Effector CD4-positive, alpha-beta T cell (primary cell): Measurements from ENCODE around the gene MEI1.

Experiments
- DNase-seq: peaks from one replicate; pipeline ENCODE4 v3.0.0-alpha.2; 2020

Gene MEI1

DNA sequence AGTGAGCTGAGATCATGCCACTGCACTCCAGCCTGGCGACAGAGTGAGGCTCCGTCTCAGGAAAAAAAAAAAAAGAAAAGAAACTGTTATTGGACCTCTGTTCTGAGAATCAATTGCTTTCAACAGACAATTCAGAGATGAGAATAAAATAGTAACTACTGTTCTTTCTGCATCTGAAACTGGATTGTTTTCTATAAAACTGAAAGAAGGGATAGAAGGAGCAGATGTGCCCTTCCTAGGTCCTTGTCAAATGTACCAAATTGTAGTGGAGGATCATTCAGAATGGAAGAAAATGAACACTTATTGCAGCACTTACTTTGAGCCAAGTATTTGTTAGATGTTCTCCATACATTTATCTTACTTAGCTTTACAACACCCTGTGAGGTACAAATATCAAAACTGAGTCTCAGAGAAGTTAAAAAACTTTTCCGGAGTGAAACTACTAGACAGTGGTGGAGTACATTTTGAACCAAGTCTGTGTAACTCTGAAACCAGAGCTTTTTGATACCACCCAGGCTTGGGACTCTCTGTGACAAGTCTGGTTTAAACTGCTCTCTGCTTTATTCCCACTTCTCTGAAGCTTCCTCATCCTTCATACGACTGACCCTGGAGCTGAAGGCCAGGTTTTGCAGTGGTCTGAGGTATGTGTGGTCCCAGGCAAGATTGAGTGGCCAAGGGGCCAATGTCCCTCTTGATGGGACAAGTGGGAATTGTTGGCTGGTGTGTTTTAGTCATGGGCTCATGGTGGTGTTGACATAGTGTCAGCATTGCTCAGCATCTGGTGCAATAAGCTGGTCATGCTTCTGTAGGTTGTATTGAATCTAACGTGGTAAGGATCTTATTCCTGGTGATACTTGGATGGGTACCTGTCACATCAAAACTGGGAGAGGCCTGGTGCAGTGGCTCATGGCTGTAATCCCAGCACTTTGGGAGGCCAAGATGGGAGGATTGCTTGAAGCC is 53.0 kb downstream of the MEI1 start:
- no peak for DNase-seq

DNA sequence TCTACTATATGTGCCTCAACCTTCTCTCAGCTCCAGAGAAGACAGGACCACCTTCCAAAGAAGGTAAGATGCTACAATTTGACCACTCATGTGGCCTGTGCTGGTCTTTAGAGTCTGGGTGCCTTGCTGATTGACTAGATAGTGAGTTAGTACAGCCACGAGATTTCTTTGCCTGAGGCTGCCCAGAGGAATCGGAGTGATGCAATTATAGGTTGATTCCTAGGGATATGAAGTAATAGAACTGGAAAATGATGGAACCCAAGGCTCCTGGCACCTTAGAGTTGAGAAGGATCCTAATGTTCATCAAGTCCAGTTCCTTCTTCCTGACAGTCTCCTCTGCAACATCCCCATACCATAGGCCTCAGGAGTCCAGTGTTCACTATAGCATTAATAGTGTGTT is 54.7 kb downstream of the MEI1 start:
- DNase-seq, result no peak

DNA sequence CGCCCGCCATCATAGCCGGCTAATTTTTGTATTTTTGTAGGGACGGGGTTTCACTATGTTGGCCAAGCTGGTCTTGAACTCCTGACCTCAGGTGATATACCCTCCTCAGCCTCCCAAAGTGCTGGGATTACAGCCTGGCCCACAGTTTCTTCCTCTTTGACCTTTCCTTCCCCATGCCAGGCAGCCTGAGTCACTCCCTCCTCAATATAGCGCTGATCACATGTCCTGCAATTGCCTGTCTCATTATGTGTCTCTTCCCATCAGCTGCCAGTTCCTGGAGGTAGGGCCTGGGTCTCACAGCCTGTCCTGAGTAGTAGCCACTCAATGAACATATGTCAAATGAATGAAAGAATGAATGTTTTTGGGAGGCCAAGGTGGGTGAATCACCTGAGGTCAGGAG is 58.2 kb downstream of the MEI1 start:
- DNase-seq, result no peak

DNA sequence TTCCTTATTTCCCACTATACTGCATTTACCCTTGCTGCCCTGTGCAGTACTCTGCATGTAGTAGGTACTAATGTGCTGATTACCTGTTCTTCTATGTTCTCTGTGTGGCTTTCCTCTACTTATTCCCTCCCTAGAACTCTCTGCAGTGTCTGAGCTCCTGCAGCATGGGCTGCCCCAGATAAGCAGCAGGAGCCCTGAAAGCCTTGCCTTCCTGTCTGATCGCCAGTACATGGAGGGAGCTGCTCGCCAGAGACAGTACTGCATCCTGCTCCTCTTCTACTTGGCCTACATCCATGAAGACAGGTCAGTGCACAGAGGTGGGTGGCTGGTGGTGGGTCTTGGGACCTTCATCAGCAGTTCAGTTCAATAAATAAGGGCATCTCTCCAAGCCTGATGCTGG is 58.9 kb downstream of the MEI1 start:
- DNase-seq, result no peak

DNA sequence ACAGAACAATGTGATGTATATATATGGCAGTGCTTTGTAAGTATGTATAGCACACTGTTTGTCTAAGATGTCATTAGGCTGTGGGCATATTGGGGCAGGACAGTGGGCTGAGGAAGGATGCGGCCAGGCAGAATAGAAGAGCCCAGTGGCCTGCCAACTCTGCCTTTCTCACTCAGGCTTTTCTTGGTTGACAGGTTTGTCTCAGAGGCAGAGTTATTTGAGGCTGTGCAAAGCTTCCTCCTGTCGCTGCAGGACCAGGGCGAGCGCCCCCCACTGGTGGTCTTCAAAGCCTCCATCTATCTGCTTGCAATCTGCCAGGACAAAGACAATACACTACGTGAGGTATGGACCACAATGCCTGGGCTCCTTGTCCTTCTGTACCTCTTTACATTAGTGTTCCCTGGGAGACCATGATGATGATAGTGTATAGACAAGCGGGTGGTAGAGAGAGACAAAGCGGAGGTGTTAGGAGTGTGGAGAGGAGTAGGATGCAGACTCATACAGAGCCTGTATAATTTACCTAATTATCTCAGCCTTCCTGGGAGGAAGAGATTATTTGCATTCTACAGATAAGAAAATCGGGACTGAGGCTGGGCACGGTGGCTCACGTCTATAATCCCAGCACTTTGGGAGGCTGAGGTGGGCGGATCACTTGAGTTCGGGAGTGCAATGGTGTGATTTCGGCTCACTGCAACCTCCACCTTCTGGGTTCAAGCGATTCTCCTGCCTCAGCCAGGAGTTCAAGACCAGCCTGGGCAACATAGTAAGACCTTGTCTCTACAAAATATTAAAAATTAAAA is 63.9 kb downstream of the MEI1 start:
- DNase-seq, result no peak

DNA sequence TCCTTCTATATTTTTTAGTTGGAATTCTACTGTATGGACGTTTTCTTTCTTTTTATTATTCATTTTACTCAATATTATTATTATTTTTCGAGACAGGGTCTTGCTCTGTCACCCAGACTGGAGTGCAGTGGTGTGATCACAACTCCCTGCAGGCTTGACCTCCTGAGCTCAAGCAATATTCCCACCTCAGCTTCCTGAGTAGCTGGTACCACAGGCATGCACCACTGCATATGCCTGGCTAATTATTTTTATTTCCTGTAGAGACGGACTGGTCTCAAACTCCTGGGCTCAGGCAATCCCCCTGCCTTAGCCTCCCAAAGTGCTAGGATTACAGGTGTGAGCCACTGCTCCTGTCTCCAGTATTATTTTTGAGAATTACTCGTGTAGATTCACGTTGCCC is 67.2 kb downstream of the MEI1 start:
- no peak for DNase-seq

DNA sequence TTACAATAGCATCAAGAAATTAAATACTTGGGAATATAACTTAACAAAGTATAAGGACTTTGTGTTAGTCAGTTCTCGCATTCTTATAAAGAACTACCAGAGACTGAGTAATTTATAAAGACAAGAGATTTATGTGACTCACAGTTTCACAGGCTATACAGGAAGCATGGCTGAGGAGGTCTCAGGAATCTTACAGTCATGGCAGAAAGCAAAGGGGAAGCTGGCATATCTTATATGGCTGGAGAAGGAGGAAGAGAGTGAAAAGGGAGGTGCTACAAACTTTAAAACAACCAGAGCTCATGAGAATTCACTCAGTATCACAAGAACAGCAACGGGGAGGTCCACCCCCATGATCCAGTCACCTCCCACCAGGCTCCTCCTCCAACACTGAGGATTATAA is 69.1 kb downstream of the MEI1 start:
- DNase-seq, result no peak

DNA sequence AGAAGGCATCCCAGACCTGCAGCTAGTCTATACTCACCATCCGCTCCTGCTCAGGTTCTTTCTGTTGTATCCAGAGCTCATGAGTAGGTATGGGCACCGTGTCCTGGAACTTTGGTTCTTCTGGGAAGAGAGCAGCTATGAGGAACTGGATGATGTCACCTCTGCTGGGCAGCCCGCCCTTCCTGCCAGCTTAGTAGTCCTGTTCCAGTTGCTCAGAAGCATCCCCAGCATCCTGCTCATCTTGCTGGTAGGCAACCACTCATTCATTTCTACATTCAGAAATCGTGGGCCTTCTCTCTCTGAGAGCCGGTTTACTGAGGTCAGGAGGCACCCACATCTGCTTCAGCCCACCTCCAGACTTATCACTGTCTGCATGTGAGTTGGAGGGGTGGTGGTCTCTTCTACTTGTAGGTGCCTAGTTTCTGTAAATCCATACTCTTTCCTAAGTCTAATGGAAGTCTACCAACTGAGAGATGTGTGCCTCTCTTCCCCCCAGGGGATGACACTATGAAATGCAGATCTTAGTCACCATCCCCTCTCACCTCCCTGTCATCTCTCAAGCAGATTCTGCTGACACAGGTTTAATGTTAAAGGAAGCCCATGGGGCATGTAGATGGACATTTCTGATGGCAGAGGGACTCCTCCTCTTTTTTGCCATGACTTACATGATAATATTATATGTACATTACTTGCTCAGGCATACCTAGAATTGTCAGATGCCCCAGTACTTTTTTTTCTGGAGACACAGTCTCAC is 71.6 kb downstream of the MEI1 start:
- DNase-seq, result no peak

DNA sequence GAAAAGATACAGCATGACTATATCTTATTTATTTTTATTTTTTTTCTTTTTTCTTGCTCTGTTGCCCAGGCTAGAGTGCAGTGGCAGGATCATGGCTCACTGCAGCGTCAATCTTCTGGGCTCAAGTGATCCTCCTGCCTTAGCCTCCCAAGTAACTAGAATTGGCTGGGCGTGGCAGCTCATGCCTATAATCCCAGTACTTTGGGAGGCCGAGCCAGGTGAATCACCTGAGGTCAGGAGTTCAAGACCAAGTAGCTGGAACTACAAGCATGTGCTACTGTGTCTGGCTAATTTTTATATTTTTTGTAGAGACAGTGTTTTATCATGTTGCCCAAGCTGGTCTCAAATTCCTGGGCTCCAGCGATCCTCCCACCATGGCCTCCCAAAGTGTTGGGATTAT is 72.9 kb downstream of the MEI1 start:
- no peak for DNase-seq

DNA sequence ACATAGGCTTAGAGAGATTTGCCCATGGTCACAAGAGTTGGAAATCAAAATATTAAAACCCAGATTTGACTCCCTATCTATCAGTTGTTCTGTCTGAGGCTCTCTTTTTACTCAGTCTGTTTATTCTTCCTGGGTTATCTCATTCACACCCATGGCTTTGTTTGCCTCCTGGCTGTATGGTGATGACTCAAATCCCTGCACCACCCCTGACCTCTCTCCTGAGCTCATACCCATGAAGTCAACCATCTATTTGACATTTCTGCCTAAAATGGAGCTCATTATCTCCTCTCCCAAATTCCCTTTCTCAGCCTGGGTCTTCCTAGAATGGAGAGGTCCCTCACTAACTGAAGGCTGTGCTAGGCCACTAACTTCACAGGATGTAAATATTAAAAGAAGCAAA is 73.3 kb downstream of the MEI1 start:
- DNase-seq, result no peak

DNA sequence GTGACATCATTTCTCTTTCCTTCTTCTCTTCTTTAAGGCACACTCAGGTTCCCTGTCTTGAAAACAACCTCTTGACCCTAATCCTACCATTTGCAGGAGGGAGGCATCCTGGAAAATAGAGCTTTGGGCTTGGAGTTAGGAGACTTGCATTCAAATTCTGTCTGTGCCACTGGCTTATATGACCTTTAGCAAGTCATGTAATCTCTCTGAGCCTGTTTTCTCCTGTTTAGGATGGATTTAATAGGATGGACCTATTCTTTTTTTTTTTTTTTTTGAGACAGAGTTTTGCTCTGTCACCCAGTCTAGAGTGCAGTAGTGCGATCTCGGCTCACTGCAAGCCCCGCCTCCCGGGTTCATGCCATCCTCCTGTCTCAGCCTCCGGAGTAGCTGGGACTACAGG is 76.0 kb downstream of the MEI1 start:
- DNase-seq, result no peak

DNA sequence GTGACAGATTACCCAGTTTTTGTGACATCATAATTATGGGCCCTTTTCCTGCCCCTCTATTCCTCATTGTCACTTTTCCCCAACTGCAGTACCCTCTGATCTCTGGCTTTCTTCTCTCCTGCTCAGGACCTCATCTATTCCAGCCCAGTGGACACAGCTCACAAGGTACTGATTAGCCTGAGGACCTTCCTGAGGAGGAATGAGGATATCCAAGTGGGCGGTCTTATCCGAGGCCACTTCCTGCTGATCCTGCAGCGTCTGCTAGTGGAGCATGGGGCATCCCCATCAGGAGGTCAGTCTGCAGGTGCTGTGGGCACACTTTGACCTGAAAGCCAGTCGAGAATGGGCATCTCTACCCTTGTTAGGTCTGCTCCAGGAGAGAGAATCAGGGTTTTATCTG is 76.7 kb downstream of the MEI1 start:
- DNase-seq, result no peak

DNA sequence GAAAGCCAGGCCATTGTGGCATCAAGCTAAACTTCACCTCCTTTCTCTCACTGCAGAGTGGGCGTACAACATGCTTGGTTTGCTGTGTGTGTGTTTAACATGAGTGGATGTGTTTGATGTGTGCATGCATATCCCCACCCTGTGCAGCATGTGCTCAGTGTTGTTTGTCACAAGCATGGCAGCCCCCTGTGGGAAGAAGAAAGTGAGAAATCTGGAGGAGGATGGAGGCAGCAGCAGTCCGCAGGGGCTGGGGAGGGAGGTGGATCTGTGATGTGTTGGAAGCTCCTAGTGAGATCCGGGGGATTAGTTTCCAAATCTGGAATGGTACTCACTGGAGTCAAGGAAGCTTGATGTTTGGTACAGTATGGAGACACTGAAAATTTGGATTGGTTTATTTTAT is 77.1 kb downstream of the MEI1 start:
- no peak for DNase-seq

DNA sequence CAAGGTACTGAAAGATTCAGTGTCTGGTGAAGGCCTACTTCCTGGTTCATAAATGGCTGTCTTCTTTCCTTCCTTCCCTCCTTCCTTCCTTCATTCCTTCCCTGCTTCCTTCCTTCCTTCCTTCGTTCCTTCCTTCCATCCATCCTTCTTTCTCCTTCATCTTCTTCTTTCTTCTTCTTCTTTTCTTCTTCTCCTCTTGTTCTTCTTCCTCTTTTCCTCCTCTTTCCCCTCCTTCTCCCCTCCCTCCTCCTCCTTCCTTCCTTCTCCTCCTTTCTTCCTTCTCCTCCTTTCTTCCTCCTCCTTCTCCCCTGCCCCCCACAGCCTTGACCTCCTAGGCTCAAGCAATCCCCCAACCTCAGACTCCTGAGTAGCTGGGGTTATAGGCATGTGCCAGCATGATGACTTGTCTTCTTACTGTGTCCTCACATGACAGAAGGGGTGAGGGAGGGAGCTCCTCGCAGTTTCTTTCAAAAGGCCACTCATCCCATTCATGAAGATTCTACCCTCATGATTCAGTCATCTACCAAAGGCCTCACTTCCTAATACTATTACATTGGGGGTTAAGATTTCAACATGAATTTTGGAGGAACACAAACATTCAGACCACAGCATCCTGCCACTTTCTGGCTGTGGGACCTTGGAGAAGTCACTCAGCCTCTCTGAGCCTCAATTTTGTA is 78.6 kb downstream of the MEI1 start:
- no peak for DNase-seq

DNA sequence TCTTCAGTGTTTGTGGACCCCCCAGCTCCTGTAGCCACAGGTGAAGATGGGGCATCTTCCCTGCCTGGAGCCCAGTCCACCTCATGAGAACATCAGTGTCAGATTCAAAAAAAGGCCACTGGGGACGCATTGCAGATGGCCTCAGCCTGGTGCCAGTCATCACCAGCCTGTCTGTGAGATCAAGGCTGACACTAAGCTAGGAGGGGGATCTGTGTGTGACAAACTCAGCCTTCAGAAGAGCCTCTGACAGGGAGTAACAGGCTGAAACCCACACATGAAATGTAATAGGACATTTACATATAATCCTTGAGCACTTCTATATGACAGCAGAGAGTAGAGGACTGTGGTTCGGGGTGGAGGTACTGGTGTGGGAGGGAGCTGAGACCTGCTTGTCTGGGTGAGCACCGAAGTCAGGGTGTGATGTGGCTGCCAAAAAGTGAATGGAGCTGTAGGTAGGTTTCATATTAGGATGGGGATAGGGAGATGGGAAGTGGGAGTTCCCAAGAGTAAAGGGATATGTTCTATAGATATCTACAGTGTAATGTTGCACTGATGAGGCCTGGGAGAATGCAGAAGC is 80.7 kb downstream of the MEI1 start:
- DNase-seq, result no peak

DNA sequence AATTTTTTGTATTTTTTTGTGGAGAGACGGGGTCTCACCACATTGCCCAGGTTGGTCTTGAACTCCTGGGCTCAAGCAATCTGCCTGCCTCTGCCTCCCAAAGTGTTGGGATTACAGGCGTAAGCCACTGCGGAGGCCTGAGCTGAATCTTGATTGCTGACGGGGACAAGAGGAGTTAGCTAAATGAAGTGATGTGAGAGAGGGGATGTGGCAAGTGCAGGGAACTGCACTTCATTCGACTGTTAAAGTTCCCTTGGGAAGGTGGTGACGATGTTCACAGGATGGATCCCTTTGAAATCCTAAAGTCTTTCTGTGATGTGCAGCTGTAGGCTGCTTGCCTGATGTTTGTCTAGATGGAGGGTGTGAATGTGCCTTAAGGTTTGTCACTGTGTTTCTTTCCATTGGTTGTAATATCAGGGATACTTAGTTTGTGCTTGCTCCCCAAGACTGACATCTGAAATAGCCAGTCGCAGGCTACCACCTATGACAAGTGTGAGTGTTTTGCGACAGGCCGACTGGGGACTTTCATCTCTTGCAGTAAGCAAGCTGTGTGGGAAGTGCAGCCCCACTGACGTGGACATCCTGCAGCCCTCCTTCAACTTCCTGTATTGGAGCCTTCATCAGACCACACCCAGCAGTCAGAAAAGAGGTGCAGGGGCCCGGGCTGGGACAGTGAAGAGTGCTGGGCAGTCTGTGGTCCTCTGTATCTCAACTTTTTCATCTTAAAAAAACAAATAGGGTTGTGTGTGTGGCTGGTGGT is 81.6 kb downstream of the MEI1 start:
- peak; percentile 90 for DNase-seq

DNA sequence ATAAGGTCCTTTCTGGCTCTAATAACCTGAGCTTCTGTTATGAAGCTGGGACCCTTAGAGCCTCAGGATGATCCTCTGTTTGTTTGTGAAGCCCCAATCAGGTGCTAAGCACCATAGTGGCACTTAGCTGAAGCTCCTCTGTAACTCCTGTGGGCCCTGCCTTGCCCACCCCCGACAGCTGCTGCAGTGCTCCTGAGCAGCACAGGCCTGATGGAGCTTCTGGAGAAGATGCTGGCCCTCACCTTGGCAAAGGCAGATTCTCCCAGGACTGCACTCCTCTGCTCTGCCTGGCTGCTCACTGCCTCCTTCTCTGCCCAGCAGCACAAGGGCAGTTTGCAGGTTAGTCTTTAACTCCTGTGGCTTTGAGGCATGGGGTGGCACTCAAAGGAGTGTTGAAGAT is 82.2 kb downstream of the MEI1 start:
- no peak for DNase-seq

DNA sequence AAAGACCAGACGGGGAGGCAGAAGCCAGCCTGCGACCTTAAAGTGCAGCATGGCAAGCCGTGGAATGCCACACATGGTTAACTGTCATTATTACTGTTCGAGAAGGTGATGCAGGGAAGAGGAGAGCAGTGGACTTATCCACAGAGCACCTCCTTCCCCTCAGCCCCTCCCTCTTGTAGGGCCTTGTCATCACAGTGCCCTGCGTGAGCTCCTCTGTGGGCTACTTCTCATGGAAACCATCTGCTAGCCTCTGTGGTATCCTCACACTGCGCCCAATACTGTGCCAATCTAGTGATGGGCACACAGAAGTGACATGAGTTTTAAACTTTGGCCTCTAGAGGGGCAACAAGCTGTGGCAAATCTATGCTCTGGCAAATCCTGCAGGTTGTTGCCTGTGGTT is 83.0 kb downstream of the MEI1 start:
- no peak for DNase-seq

DNA sequence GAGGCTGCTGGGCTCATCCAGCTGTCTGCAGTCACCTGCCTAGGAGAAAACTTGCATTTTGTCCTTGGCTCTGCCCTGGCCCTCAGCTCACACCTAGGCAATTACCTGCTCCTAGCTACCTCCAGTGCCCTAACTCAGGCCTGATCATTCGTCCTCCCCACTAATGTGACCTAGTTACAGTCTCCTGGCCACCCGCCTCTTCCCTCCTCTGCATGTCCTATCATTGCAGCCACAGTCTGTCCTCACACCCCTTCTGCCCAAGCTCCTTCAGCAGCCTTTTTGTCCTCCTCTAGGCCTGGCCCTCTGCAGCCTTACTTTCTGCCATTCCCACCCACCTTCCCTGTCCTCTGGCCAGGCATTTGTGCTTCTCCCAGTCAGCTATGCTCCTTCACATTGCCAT is 83.4 kb downstream of the MEI1 start:
- no peak for DNase-seq

DNA sequence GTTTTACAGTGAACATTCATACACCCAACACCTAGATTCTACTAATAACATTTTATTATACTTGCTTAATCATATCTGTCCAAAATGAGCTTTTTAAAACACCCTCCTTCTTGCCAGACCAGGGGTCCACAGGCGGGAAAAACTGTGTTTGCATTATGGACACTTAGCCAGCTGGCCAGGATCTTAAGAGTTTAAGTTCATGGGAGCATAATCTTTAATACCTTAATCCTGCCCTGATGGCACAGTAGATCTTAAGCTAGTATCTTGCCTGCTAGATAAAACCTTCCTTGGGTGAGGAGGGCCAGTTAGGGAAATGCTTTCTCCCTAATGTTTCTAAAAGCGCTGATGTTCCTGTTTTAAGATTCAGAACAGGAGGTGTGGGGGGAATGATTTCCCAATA is 88.0 kb downstream of the MEI1 start:
- no peak for DNase-seq

DNA sequence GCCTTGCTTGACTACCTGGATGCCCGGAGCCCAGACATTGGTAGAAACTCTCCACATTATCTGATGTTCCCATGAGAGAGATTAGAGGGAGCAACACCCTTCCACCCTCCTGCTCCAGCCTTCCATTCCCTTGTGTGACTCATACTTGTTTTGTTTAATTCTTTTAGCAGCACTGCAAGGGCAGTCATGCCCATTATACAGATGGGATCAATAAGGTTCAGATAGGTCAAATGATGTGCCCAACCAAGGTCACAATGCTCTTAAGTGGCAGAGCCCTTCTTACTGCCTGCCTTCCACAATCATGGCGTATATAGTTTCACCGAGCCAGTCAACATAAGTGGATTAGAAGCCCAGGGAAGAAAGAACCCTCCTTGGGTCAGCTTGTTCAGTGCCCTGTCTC is 94.6 kb downstream of the MEI1 start:
- no peak for DNase-seq

DNA sequence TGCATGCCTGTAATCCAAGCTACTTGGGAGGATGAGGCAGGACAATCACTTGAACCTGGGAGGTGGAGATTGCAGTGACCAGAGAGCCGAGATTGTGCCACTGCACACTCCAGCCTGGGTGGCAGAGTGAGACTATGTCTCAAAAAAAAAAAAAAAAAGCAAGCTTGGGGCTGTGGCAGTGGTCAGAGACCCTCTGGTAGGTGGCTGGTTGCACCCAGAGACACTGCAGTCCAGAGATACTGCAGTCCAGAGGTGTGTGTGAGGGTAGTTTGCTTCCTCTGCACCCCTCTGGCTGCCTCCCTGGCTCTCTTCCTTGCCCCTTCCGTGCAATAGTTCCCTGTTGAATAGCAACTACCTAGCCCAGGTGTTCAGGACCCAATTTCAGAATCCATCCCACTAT is 99.4 kb downstream of the MEI1 start:
- no peak for DNase-seq
